ENCODE data around the gene DNAH9. TPM values are rescaled to one million over a fixed set of nuclear protein-coding genes. Genes with fewer than 3 reads are reported as not detected.
A peak's percentile ranks its signal among the peaks of the same experiment; 100 is the strongest.

The DNAH9 gene
- total RNA-seq, 1 experiment from 2014 or later: 0.22 TPM

GRCh38 chr17:11991461-11991860, 393.2 kb downstream of the DNAH9 start:
- Histone ChIP-seq H2BK5ac (ENCODE audit: insufficient read length, low read length) (no peak overlapping the region), H3K79me2 (ENCODE audit: insufficient read depth, low read length) (no peaks in the 10 kb centered on the region), H2BK15ac (ENCODE audit: low read depth, low read length) (no peak overlapping the region), H3K27ac (ENCODE audit: insufficient read length, low read depth, low read length) (peak overlapping the region; percentile 53), H3K14ac (ENCODE audit: insufficient read depth, low read length) (no peak overlapping the region), H4K8ac (replicated peaks; ENCODE audit: insufficient read length, low read depth, low read length) (no peak overlapping the region), H2AFZ (ENCODE audit: low read length) (no peak overlapping the region), H4K91ac (ENCODE audit: insufficient read length, low read depth, low read length) (no peak overlapping the region), H2BK20ac (ENCODE audit: low read depth, low read length, poor library complexity, severe bottlenecking) (no peak overlapping the region), H4K5ac (ENCODE audit: insufficient read length, low read depth, low read length) (no peak overlapping the region), H2BK120ac (ENCODE audit: low read depth, low read length, poor library complexity, severe bottlenecking) (no peak overlapping the region), H3K79me1 (ENCODE audit: insufficient read depth, low read depth, low read length, poor library complexity, severe bottlenecking) (no peaks in the 10 kb centered on the region), H3T11ph (ENCODE audit: low read length) (no peak overlapping the region), H3K23me2 (ENCODE audit: insufficient read length, low read depth, low read length, poor library complexity, severe bottlenecking) (no peaks in the 10 kb centered on the region), H3K9me3 (ENCODE audit: control insufficient read depth, low read depth, low read length) (no peaks in the 10 kb centered on the region), H3K27me3 (ENCODE audit: insufficient read depth, low read length) (no peaks in the 10 kb centered on the region), H3K23ac (ENCODE audit: insufficient read length, low read depth, low read length) (no peak overlapping the region), H3K18ac (ENCODE audit: insufficient read length, low read depth, low read length) (no peak overlapping the region), H3K4ac (ENCODE audit: low read depth, low read length) (no peak overlapping the region), H2BK12ac (ENCODE audit: insufficient read length, low read depth, low read length) (no peak overlapping the region), H4K20me1 (ENCODE audit: control insufficient read depth, insufficient read depth, insufficient read length) (no peaks in the 10 kb centered on the region), H3K4me1 (ENCODE audit: insufficient read depth, low read length) (peaks cover 8% of the 10 kb centered on the region; the same call in 1 of the 2 replicates), H3K9ac (ENCODE audit: extremely low read depth, insufficient read length, low read length) (no peak overlapping the region), H3K4me2 (ENCODE audit: insufficient read depth, insufficient read length, low read length) (no peak overlapping the region), H2AK5ac (ENCODE audit: insufficient read length, low read length) (no peak overlapping the region), H3K56ac (ENCODE audit: insufficient read length, low read depth, low read length) (no peak overlapping the region)
- H3K9me3 Mint-ChIP-seq: no peaks in the 10 kb centered on the region
- no peak for TF ChIP-seq CTCF (conservative IDR thresholded peaks at IDR 0.05)
- H3K4me3 Mint-ChIP-seq: peak overlapping the region in 1 of 2 experiments; percentile 36; a peak in 1 of 5 replicates
- H3K36me3 Mint-ChIP-seq (ENCODE audit: insufficient read depth in 1 of 3, low read depth in 3 of 3): peaks cover 18 to 35% (median 32%) of the 10 kb centered on the region in 3 experiments; a peak in 6 of 7 replicates
- H3K4me1 Mint-ChIP-seq: peaks cover 37 to 41% of the 10 kb centered on the region in 2 experiments
- peak overlapping the region in 2 of 3 experiments; percentile 66 to 76; a peak in 2 of 7 replicates for H3K27ac Mint-ChIP-seq
- no CpG with 5 or more reads among the region's 4 CpGs for WGBS (ENCODE audit: extremely low coverage, insufficient read length, low lambda C conversion rate)
- H3K27me3 Mint-ChIP-seq (ENCODE audit: low read depth): no peaks in the 10 kb centered on the region; the same call in 1 of the 2 replicates
- DNase-seq: peak; percentile 81
